Fibroblast of the aortic adventitia (primary cell): Measurements from ENCODE around the gene AZIN2. TPM values are rescaled to one million over a fixed set of nuclear protein-coding genes. Genes with fewer than 3 reads are reported as not detected.

ENCODE experiments used
- DNase-seq: peaks from one replicate; pipeline ENCODE4 v3.0.0-alpha.2; 2010; ENCODE audit warnings: low read depth
- H3K4me3 ChIP-seq: 2 replicates; pipeline ENCODE4 v1.5.1; 2011; ENCODE audit warnings: low read depth, mild to moderate bottlenecking, control low read depth, low read length, moderate library complexity
- total RNA-seq: library from RNA; depleted of rRNA; stranded (reverse); fragments of >200 nt; gene quantifications from 2 replicates; pipeline ENCODE4 v1.2.3, GENCODE V29; 2012; ENCODE audit warnings: low replicate concordance
- TF ChIP-seq, protein P1 (sequence below): IDR thresholded peaks from 2 replicates; pipeline ENCODE4 v1.5.1; 2011; ENCODE audit warnings: mild to moderate bottlenecking, low read length, control low read depth, inconsistent platforms; ENCODE audit not compliant: insufficient read depth

AZIN2 gene
- total RNA-seq, 1 donor: 3.9 TPM

GRCh38 chr1:33151116-33151515 is 70.2 kb downstream of the AZIN2 start:
- H3K4me3 ChIP-seq: no peak overlapping the region

GRCh38 chr1:33152685-33153432 is 71.9 kb downstream of the AZIN2 start:
- TF ChIP-seq, protein P1, sequence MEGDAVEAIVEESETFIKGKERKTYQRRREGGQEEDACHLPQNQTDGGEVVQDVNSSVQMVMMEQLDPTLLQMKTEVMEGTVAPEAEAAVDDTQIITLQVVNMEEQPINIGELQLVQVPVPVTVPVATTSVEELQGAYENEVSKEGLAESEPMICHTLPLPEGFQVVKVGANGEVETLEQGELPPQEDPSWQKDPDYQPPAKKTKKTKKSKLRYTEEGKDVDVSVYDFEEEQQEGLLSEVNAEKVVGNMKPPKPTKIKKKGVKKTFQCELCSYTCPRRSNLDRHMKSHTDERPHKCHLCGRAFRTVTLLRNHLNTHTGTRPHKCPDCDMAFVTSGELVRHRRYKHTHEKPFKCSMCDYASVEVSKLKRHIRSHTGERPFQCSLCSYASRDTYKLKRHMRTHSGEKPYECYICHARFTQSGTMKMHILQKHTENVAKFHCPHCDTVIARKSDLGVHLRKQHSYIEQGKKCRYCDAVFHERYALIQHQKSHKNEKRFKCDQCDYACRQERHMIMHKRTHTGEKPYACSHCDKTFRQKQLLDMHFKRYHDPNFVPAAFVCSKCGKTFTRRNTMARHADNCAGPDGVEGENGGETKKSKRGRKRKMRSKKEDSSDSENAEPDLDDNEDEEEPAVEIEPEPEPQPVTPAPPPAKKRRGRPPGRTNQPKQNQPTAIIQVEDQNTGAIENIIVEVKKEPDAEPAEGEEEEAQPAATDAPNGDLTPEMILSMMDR: no peak
- H3K4me3 ChIP-seq: no peak overlapping the region
- peak; percentile 91 for DNase-seq

More at GRCh38 chr1:33151116-33151515, 70.2 kb downstream of the AZIN2 start:
- TF ChIP-seq, protein P1: no peak
- DNase-seq: no peak

DNA sequence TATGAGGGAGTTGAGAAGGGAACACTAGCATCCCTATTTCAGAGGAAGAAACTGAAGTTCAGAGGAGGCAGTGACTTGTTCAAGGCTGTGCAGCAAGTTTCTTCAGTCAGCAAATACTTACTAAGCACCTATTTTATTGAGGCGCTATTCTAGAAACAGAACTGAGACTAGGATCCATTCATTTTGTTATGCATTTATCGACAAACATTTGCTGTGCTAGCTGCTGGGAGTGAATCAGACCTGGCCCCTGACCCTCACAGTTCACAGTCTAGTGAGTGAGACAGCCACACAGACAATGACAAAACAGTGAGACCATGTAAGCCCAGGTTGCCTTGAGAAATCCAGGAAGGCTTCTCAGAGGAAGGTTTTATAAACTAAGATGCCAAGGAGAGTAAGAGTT is 72.7 kb downstream of the AZIN2 start:
- no peak overlapping the region for H3K4me3 ChIP-seq
- DNase-seq: no peak
- TF ChIP-seq, protein P1: no peak

GRCh38 chr1:33155877-33156538 is 75.1 kb downstream of the AZIN2 start:
- TF ChIP-seq, protein P1: no peak
- no peak overlapping the region for H3K4me3 ChIP-seq
- no peak for DNase-seq

- H3K4me3 ChIP-seq: no peak overlapping the region
- no peak for DNase-seq
- TF ChIP-seq, protein P1: no peak
These were observed 76.2 kb downstream of the AZIN2 start for GRCh38 chr1:33157131-33157530.

GRCh38 chr1:33158366-33158765 is 77.4 kb downstream of the AZIN2 start:
- TF ChIP-seq, protein P1: no peak
- no peak for DNase-seq
- H3K4me3 ChIP-seq: no peak overlapping the region
